GM12864 (cell line): Measurements from ENCODE around the gene B3GAT3.
"Not testable (repeated sequence)": the region's sequence is repeated elsewhere in the genome, so short reads cannot be mapped to it uniquely, and the experiment has no call there.

Experiments used
- DNase-seq: peaks from one replicate; pipeline ENCODE4 v3.0.0-alpha.2; 2011; ENCODE audit warnings: low read depth
- H3K4me3 ChIP-seq: 2 replicates; pipeline ENCODE4 v1.5.1; 2011; ENCODE audit warnings: mild to moderate bottlenecking, low read depth, low read length, control low read depth
- CTCF ChIP-seq: IDR thresholded peaks from 2 replicates; pipeline ENCODE4 v1.5.1; 2011; ENCODE audit warnings: low read depth, mild to moderate bottlenecking, moderate library complexity, low read length, control low read depth, inconsistent platforms; ENCODE audit errors: missing control alignments

Gene B3GAT3

GRCh38 chr11:62665075-62665598 is 43.4 kb upstream of the B3GAT3 start, which contains the start of the genes C11orf98 and CSKMT:
Gene C11orf98 (minus strand): TSS chr11:62665210. CDS start chr11:62665169, 41 bp downstream.
Gene CSKMT (plus strand): TSS chr11:62665312. CDS start chr11:62665880, 568 bp downstream.
- peak within 1 kb of the TSS; percentile 69 for H3K4me3 ChIP-seq
- DNase-seq: peak; percentile 74
- no peak for TF ChIP-seq CTCF

- no peak for DNase-seq
- TF ChIP-seq CTCF: no peak
- H3K4me3 ChIP-seq: peak overlapping the region; percentile 69
These were observed 42.8 kb upstream of the B3GAT3 start for GRCh38 chr11:62664405-62665074.

GRCh38 chr11:62656796-62657429 is 35.1 kb upstream of the B3GAT3 start:
- H3K4me3 ChIP-seq: no peak overlapping the region
- DNase-seq: no peak
- TF ChIP-seq CTCF: no peak

- no peak overlapping the region for H3K4me3 ChIP-seq
- no peak for DNase-seq
- no peak for TF ChIP-seq CTCF
These were observed 32.5 kb upstream of the B3GAT3 start for GRCh38 chr11:62654297-62654696.

- no peak for DNase-seq
- TF ChIP-seq CTCF: no peak
- H3K4me3 ChIP-seq: peak overlapping the region; percentile 69
These were observed 30.6 kb upstream of the B3GAT3 start for GRCh38 chr11:62652161-62653006.

GRCh38 chr11:62650283-62650682 is 28.5 kb upstream of the B3GAT3 start:
- DNase-seq, H3K4me3 ChIP-seq: not testable (repeated sequence)

- no peak for TF ChIP-seq CTCF
- H3K4me3 ChIP-seq: no peak overlapping the region
- DNase-seq: no peak
These were observed 27.7 kb upstream of the B3GAT3 start for GRCh38 chr11:62649486-62649885.
